ENCODE results near the gene TNRC6B. TPM values are rescaled to one million over a fixed set of nuclear protein-coding genes. Genes with fewer than 3 reads are reported as not detected.

The TNRC6B gene
- total and polyA plus RNA-seq, 5 experiments from 2014 or later, result 67.3 to 142 (median 116) TPM

- peak overlapping the region in 2 of 10 donors; percentile 14 to 16 for H3K4me3 Mint-ChIP-seq
- H3K27me3 Mint-ChIP-seq, result no peaks in the 10 kb centered on the region
- ATAC-seq (no peak), DNase-seq (no peak)
- peaks cover 44 to 86% (median 79%) of the 10 kb centered on the region in 4 donors for H3K4me1 Mint-ChIP-seq
- no peaks in the 10 kb centered on the region for H3K9me3 Mint-ChIP-seq
- POLR2A ChIA-PET, result no interaction called here
- H3K36me3 Mint-ChIP-seq, result peaks cover 0 to 45% (median 3%) of the 10 kb centered on the region in 3 donors
- H3K27ac Mint-ChIP-seq, result peak overlapping the region in 9 of 10 donors; percentile 6 to 82 (median 63)
Observed at GRCh38 chr22:40237241-40237640, 59.5 kb downstream of the TNRC6B start.

GRCh38 chr22:40237788-40238424, 60.2 kb downstream of the TNRC6B start:
- Mint-ChIP-seq H3K27me3 (no peaks in the 10 kb centered on the region), H3K4me3 (peak overlapping the region in 4 of 10 donors; percentile 19 to 75 (median 52)), H3K9me3 (no peaks in the 10 kb centered on the region), H3K36me3 (peaks cover 0 to 39% (median 2%) of the 10 kb centered on the region in 3 donors), H3K27ac (peak overlapping the region; percentile 6 to 92 (median 82)), H3K4me1 (peaks cover 44 to 90% (median 80%) of the 10 kb centered on the region in 4 donors)
- DNase-seq (no peak), ATAC-seq (no peak)
- POLR2A ChIA-PET, result no interaction called here

DNA sequence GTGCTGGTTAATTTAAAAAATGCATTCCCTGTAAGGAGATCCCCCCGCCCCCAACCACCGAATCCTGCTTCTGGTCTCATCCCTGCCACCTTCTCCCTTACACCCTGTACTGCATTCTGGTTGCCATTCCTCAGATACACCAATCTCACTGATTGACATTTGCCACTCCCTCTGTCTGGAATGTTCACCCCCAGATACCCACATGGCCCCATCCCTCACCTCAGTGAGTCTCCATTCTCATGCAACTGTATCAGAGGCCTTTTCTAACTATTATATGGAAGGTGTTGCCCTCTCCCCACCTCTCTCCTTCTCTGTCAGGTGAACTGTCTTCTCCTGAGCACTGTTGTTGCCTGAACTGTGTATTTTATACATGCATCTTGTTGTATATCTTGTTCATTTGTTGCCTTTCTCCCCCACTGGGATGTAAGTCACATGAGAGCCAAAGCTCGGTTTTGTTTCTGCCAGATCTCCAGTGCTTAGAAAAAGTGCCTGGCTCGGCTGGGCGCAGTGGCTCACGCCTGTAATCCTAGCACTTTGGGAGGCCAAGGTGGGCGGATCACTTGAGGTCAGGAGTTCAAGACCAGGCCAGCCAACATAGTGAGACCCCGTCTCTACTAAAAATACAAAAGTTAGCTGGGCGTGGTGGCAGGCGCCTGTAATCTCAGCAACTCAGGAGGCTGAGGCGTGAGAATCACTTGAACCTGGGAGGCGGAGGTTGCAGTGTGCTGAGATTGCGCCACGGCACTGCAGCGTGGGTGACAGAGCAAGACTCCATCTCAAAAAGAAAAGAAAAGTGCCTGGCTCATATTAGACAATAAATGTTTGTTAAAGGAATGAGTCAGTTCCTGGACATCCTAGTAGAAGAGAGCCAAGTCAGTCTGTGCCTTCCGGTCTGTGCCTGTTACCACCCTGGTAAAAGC, 61.0 kb downstream of the TNRC6B start:
- no peak for DNase-seq
- no peaks in the 10 kb centered on the region for H3K9me3 Mint-ChIP-seq
- H3K27me3 Mint-ChIP-seq, result no peaks in the 10 kb centered on the region
- peak overlapping the region; percentile 66 to 90 (median 81) for H3K27ac Mint-ChIP-seq
- ATAC-seq, result no peak
- peak overlapping the region in 8 of 10 donors; percentile 8 to 70 (median 20) for H3K4me3 Mint-ChIP-seq
- H3K4me1 Mint-ChIP-seq, result peaks cover 44 to 94% (median 83%) of the 10 kb centered on the region in 4 donors
- peaks cover 0 to 31% (median 2%) of the 10 kb centered on the region in 3 donors for H3K36me3 Mint-ChIP-seq
- POLR2A ChIA-PET, result interaction anchor here (0.5 to 0.6 kb wide), 2 partner anchors 9 to 89 kb away, joined by 3 to 6 read pairs; no protein-coding TSS in a partner anchor

DNA sequence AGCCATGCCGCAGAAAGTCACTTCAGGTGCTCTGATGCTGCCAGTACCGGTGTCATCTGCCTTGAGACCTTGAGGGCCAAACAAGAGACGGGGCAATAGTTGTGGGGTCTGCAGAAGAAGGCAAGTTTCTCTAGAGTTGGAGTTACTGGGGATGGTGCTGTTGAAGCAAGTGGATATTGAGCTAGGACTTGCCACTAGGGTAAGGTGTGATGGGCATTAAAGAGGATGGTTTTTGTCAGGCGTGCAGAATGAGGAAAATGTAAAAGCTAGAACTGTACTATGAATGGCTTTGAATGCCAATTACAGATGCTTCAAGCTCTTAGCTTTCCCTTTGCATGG, 61.6 kb downstream of the TNRC6B start:
- no peaks in the 10 kb centered on the region for H3K27me3 Mint-ChIP-seq
- no peak for DNase-seq
- H3K4me1 Mint-ChIP-seq, result peaks cover 44 to 94% (median 87%) of the 10 kb centered on the region in 4 donors
- H3K27ac Mint-ChIP-seq, result peak overlapping the region in 9 of 10 donors; percentile 20 to 90 (median 79)
- ATAC-seq, result no peak
- POLR2A ChIA-PET, result interaction anchor here (0.5 to 0.6 kb wide), 2 partner anchors 8 to 90 kb away, joined by 3 to 6 read pairs; no protein-coding TSS in a partner anchor
- H3K4me3 Mint-ChIP-seq, result peak overlapping the region in 5 of 10 donors; percentile 11 to 54 (median 20)
- no peaks in the 10 kb centered on the region for H3K9me3 Mint-ChIP-seq
- peaks cover 0 to 26% (median 2%) of the 10 kb centered on the region in 3 donors for H3K36me3 Mint-ChIP-seq

DNA sequence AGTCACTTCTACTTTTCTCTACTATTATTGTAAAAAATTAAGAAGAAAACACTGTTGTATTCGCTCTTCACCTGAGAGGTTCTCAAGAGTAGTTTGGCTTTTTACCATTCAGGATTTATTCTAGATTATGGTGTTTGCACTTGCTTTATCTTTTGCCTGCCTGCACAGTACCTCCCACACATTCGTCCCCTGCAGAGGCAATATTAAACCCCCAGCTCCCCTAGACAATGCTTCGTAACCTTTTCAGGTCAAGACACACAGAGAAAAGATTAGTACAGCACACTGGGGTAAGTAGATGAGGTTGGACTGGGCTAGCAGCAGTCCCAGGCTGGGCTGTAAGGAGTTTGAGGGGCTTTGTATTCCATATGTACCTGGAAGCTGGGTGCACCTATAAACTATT, 62.4 kb downstream of the TNRC6B start:
- no peaks in the 10 kb centered on the region for H3K9me3 Mint-ChIP-seq
- no peak for ATAC-seq
- H3K27ac Mint-ChIP-seq, result peak overlapping the region in 9 of 10 donors; percentile 14 to 96 (median 80)
- no peaks in the 10 kb centered on the region for H3K27me3 Mint-ChIP-seq
- POLR2A ChIA-PET, result interaction anchor here (0.5 to 1.3 kb wide), 4 partner anchors 15 to 116 kb away, joined by 3 to 4 read pairs (median 3); no protein-coding TSS in a partner anchor
- peak overlapping the region in 9 of 10 donors; percentile 2 to 80 (median 54) for H3K4me3 Mint-ChIP-seq
- H3K36me3 Mint-ChIP-seq, result peaks cover 0 to 21% (median 2%) of the 10 kb centered on the region in 3 donors
- DNase-seq, result no peak
- H3K4me1 Mint-ChIP-seq, result peaks cover 44 to 92% (median 87%) of the 10 kb centered on the region in 4 donors

- H3K9me3 Mint-ChIP-seq, result no peaks in the 10 kb centered on the region
- peak overlapping the region in 9 of 10 donors; percentile 25 to 80 (median 68) for H3K4me3 Mint-ChIP-seq
- POLR2A ChIA-PET, result interaction anchor here (0.5 to 1.3 kb wide), 4 partner anchors 16 to 117 kb away, joined by 3 read pairs; no protein-coding TSS in a partner anchor
- ATAC-seq (peak; percentile 15 to 44), DNase-seq (peak in 1 of 10 donors; percentile 33)
- peaks cover 0 to 18% (median 2%) of the 10 kb centered on the region in 3 donors for H3K36me3 Mint-ChIP-seq
- H3K27me3 Mint-ChIP-seq, result no peaks in the 10 kb centered on the region
- H3K27ac Mint-ChIP-seq, result peak overlapping the region; percentile 14 to 96 (median 80)
- H3K4me1 Mint-ChIP-seq, result peaks cover 45 to 89% (median 84%) of the 10 kb centered on the region in 4 donors
Observed at GRCh38 chr22:40240686-40241085, 63.0 kb downstream of the TNRC6B start.

- peak overlapping the region; percentile 48 to 96 (median 84) for H3K27ac Mint-ChIP-seq
- POLR2A ChIA-PET, result interaction anchor here (0.5 to 1.3 kb wide), 4 partner anchors 16 to 82 kb away, joined by 3 read pairs; partner anchors contain the start of gene TNRC6B
- no peaks in the 10 kb centered on the region for H3K27me3 Mint-ChIP-seq
- H3K36me3 Mint-ChIP-seq, result peaks cover 0 to 20% (median 0%) of the 10 kb centered on the region in 3 donors
- peak; percentile 80 to 87 for ATAC-seq
- DNase-seq, result peak in 4 of 10 donors; percentile 23 to 75 (median 70)
- H3K9me3 Mint-ChIP-seq, result no peaks in the 10 kb centered on the region
- peak overlapping the region; percentile 25 to 80 (median 66) for H3K4me3 Mint-ChIP-seq
- H3K4me1 Mint-ChIP-seq, result peaks cover 44 to 88% (median 82%) of the 10 kb centered on the region in 4 donors
Observed at GRCh38 chr22:40241200-40241763, 63.6 kb downstream of the TNRC6B start.

GRCh38 chr22:40243891-40244290, 66.2 kb downstream of the TNRC6B start:
- Mint-ChIP-seq H3K4me3 (peak overlapping the region in 9 of 10 donors; percentile 47 to 75 (median 63)), H3K27me3 (no peaks in the 10 kb centered on the region), H3K4me1 (peaks cover 45 to 85% (median 79%) of the 10 kb centered on the region in 4 donors), H3K9me3 (no peaks in the 10 kb centered on the region), H3K27ac (peak overlapping the region in 8 of 10 donors; percentile 72 to 88 (median 83)), H3K36me3 (peaks cover 0 to 25% (median 0%) of the 10 kb centered on the region in 3 donors)
- POLR2A ChIA-PET, result interaction anchor here (0.6 to 1.3 kb wide), 2 partner anchors 62 to 170 kb away, joined by 3 to 5 read pairs; no protein-coding TSS in a partner anchor
- ATAC-seq, result no peak
- DNase-seq, result peak in 4 of 10 donors; percentile 6 to 44 (median 38)

- POLR2A ChIA-PET, result no interaction called here
- ATAC-seq (no peak), DNase-seq (no peak)
- H3K27me3 Mint-ChIP-seq, result no peaks in the 10 kb centered on the region
- peaks cover 44 to 85% (median 79%) of the 10 kb centered on the region in 4 donors for H3K4me1 Mint-ChIP-seq
- H3K4me3 Mint-ChIP-seq, result peak overlapping the region in 6 of 10 donors; percentile 0 to 64 (median 40)
- peak overlapping the region in 8 of 10 donors; percentile 13 to 85 (median 67) for H3K27ac Mint-ChIP-seq
- H3K36me3 Mint-ChIP-seq, result peaks cover 0 to 25% (median 3%) of the 10 kb centered on the region in 3 donors
- no peaks in the 10 kb centered on the region for H3K9me3 Mint-ChIP-seq
Observed at GRCh38 chr22:40244586-40244985, 66.9 kb downstream of the TNRC6B start.

DNA sequence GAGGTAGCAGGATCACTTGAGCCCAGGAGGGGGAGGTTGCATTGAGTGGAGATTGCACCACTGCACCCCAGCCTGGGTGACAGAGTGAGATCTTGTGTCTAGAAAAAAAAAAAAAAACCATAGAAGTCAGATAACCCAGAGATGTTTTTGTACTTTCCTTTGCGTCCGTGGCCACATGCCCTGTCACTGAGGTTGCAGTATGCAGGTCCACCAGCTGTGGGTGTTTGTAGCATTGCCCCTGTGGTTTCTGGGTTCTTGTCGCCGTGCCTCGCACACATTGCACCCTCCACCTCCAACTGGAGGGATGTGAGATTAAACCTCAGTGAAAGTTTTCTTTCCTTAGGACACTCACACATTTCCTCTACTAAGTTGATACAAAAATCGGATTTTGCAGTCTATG, 70.3 kb downstream of the TNRC6B start:
- Mint-ChIP-seq H3K4me1 (peaks cover 34 to 75% (median 66%) of the 10 kb centered on the region in 4 donors), H3K4me3 (peak overlapping the region; percentile 32 to 86 (median 75)), H3K36me3 (peaks cover 0 to 48% (median 13%) of the 10 kb centered on the region in 3 donors), H3K9me3 (no peaks in the 10 kb centered on the region), H3K27me3 (no peaks in the 10 kb centered on the region), H3K27ac (peak overlapping the region; percentile 81 to 95 (median 89))
- POLR2A ChIA-PET, result interaction anchor here (0.7 to 1.5 kb wide), 6 partner anchors 9 to 1121 kb away, joined by 3 read pairs; no protein-coding TSS in a partner anchor
- DNase-seq, result peak; percentile 19 to 82 (median 70)
- ATAC-seq, result peak; percentile 90 to 97

DNA sequence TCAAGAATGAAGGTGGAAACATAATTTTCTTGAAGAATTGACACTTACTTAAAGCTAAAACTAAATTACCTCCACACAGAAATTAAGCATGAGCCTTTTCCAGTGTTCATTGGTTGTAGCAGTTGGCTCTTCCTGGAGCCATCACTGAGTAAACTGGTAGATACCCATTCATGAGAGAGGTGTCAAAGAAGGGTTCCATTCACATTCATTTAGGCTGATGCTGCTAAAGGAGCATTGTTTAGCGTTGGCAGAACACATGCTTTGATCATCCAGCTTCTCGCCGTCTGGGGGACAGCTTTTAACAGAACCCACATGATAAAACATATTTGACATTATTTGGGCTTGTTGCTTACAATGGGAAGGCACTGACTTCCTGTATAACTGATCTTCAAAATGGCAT, 71.6 kb downstream of the TNRC6B start:
- H3K36me3 Mint-ChIP-seq, result peaks cover 0 to 60% (median 18%) of the 10 kb centered on the region in 3 donors
- H3K27ac Mint-ChIP-seq, result peak overlapping the region in 9 of 10 donors; percentile 10 to 94 (median 45)
- H3K4me3 Mint-ChIP-seq, result peak overlapping the region in 6 of 10 donors; percentile 3 to 58 (median 14)
- H3K4me1 Mint-ChIP-seq, result peaks cover 44 to 72% (median 68%) of the 10 kb centered on the region in 4 donors
- no peaks in the 10 kb centered on the region for H3K27me3 Mint-ChIP-seq
- no peaks in the 10 kb centered on the region for H3K9me3 Mint-ChIP-seq
- DNase-seq (peak in 1 of 10 donors; percentile 7), ATAC-seq (peak in 1 of 2 donors; percentile 6)
- POLR2A ChIA-PET, result interaction anchor here (0.5 to 1.5 kb wide), 6 partner anchors 9 to 96 kb away, joined by 3 read pairs; partner anchors contain the start of gene TNRC6B

All from naive thymus-derived CD8-positive, alpha-beta T cell (primary cell).